Thyroid gland (tissue), 4 donors: ENCODE results near the gene CLEC20A.

Source experiments
- POLR2A ChIP-seq, 2 donors: fragments of 450-650 bp; IDR thresholded peaks; one replicate each; pipeline ENCODE4 v1.6.1; 2017; ENCODE audit warnings: antibody characterized with exemption in 2 of 2, mild to moderate bottlenecking in 2 of 2, moderate library complexity in 1 of 2
- TF ChIP-seq, protein P1 (sequence below), 6 experiments: fragments of 200-600 bp in 3 of 6; fragments of 450-650 bp in 3 of 6; sonication (generic) in 3 of 6; IDR thresholded peaks; one replicate each; pipeline ENCODE4 v1.5.1; 2016 to 2019; ENCODE audit warnings: antibody characterized with exemption in 6 of 6, mild to moderate bottlenecking in 2 of 6, inconsistent platforms in 1 of 6, moderate library complexity in 1 of 6

GRCh38 chr1:178487070-178487615 is 9.6 kb downstream of the CLEC20A start:
- TF ChIP-seq, protein P1, sequence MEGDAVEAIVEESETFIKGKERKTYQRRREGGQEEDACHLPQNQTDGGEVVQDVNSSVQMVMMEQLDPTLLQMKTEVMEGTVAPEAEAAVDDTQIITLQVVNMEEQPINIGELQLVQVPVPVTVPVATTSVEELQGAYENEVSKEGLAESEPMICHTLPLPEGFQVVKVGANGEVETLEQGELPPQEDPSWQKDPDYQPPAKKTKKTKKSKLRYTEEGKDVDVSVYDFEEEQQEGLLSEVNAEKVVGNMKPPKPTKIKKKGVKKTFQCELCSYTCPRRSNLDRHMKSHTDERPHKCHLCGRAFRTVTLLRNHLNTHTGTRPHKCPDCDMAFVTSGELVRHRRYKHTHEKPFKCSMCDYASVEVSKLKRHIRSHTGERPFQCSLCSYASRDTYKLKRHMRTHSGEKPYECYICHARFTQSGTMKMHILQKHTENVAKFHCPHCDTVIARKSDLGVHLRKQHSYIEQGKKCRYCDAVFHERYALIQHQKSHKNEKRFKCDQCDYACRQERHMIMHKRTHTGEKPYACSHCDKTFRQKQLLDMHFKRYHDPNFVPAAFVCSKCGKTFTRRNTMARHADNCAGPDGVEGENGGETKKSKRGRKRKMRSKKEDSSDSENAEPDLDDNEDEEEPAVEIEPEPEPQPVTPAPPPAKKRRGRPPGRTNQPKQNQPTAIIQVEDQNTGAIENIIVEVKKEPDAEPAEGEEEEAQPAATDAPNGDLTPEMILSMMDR (IDR thresholded peaks at IDR 0.05) = no peak
- TF ChIP-seq POLR2A (IDR thresholded peaks at IDR 0.05) = no peak
